ENCODE measurements around the gene BTBD2. TPM values are rescaled to one million over a fixed set of nuclear protein-coding genes. Genes with fewer than 3 reads are reported as not detected.

The BTBD2 gene
- polyA plus RNA-seq: 10 to 100 TPM; 32.5 to 57.5 (median 47.4) TPM

GRCh38 chr19:2015608-2015950 is at the start of gene BTBD2:
Gene BTBD2, minus strand, starts transcription at chr19:2015714. Its CDS starts 11 bp downstream, at chr19:2015703.
- no peak within 1 kb of the TSS for H3K27ac ChIP-seq (ENCODE audit: low read depth, low read length)
- WGBS, 3 donors: 0 to 3% (median 1%) methylated on average over 5 to 20 of the region's 20 CpGs

DNA sequence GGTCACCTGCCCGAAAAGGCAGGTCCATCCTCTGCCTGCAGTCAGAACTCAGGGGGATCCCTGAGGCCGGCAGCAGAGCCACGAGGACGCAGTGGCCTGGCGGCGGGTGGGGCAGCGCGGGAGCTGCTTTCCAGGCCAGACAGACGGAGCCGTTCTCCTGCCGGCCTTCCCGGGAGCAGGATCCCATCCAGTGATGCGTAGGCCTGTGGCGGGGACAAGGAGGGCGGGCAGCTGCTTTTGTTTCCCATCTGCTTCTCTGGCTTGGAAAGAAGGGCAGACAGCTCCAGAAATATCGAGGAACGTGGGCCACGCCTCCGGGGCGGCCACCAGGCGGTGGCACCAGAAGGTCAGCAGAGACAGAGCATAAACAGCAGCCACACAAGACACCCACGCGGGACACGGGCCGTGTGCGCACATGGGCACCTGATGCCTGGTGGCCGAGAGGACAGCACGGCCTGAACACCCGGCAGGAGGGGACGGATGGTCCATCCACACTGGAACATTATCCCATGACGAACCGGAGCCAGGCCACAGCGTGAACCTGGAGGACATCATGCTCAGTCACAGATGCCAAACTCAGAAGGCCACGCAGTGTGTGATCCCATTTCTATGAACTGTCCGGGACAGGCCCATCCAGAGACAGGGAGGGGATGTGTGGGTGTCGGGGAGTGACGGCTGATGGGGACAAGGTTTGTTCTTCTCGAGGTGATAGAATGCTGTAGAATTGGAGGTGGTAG is 49.4 kb upstream of the BTBD2 start:
- WGBS, 3 donors: 67 to 78% (median 75%) methylated on average over 32 to 38 of the region's 38 CpGs
- peak overlapping the region; percentile 20 for H3K27ac ChIP-seq (ENCODE audit: low read depth, low read length)

DNA sequence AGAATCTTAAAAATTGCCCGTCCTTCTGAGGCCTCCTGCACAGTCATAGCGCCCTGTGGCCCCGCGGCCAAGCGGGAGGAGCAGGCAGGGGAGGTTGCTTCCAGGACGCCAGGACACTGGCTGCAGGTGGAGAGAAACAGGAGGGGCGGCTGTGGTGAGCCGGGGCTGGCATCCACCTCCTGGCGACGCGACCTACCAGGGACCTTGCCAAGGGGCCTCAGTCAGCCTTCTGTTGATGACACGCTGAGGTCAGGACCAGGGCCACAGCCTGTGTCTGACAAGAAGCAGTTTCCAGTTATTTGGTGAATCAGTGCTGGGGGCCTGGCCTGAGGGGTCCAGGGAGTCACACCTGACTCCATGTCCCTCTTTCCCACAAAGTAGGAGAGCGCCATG is 48.9 kb upstream of the BTBD2 start:
- H3K27ac ChIP-seq (ENCODE audit: low read depth, low read length): peak overlapping the region; percentile 20
- WGBS, 3 donors: 70 to 86% (median 85%) methylated on average over 13 of the region's 13 CpGs

- WGBS, 3 donors: 84 to 88% (median 87%) methylated on average over 8 of the region's 8 CpGs
- no peak overlapping the region for H3K27ac ChIP-seq (ENCODE audit: low read depth, low read length)
Observed at GRCh38 chr19:2063824-2064223, 48.3 kb upstream of the BTBD2 start.

DNA sequence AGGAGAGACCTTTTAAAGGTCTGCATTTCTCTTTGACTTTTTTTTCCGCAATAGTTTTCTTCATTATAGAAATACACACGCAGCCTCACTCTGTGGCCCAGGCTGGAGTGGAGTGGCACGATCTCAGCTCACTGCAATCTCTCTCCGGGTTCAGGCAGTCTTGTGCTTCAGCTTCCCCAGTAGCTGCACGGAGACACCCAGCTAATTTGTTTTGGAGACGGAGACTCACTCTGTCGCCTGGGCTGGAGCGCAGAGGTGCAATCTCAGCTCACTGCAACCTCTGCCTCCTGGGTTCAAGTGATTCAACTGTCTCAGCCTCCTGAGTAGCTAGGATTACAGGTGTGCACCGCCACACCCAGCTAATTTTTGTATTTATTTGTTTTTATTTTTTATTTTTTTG is 47.3 kb upstream of the BTBD2 start:
- 85 to 90% (median 87%) methylated on average over 9 of the region's 9 CpGs for WGBS, 3 donors
- no peak overlapping the region for H3K27ac ChIP-seq (ENCODE audit: low read depth, low read length)

- 55 to 64% (median 56%) methylated on average over 10 of the region's 10 CpGs for WGBS, 3 donors
- H3K27ac ChIP-seq (ENCODE audit: low read depth, low read length): no peak overlapping the region
Observed at GRCh38 chr19:2062389-2062729, 46.8 kb upstream of the BTBD2 start.

GRCh38 chr19:2061495-2062388 is 46.2 kb upstream of the BTBD2 start:
- WGBS, 3 donors: 1 to 2% (median 2%) methylated on average over 49 to 50 of the region's 50 CpGs
- peak overlapping the region; percentile 75 for H3K27ac ChIP-seq (ENCODE audit: low read depth, low read length)

DNA sequence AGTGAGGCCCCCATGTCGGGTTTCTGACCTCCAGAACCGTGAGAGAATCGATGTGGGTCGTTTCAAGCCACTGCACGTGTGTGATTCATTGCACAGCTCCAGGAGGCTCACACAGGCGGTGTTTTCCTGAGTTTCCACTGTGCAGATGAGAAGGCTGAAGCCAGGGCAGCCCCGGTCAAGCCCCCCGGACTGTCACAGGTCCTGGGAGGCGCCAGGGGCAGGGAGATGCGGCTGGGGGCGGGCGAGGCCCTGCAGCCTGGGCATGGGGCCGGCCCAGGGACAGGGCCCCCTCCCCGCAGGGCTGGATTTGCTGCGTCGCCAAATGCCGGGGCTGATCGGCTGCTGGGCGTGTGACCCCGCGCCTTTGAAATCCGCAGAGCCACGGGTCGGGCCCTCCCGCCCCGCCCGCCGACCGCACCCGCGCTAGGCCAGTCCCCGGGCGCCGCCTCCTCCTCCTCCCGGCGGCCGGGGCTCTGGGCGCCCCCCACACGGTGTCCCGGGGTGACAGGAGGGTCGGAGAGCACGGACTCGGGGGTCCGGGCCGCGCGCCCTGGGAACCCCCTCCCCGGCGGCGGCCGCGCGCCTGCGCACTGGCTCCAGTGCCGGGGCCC is 45.5 kb upstream of the BTBD2 start:
- H3K27ac ChIP-seq (ENCODE audit: low read depth, low read length): peak overlapping the region; percentile 75
- 0 to 1% (median 1%) methylated on average over 41 to 52 of the region's 55 CpGs for WGBS, 3 donors

DNA sequence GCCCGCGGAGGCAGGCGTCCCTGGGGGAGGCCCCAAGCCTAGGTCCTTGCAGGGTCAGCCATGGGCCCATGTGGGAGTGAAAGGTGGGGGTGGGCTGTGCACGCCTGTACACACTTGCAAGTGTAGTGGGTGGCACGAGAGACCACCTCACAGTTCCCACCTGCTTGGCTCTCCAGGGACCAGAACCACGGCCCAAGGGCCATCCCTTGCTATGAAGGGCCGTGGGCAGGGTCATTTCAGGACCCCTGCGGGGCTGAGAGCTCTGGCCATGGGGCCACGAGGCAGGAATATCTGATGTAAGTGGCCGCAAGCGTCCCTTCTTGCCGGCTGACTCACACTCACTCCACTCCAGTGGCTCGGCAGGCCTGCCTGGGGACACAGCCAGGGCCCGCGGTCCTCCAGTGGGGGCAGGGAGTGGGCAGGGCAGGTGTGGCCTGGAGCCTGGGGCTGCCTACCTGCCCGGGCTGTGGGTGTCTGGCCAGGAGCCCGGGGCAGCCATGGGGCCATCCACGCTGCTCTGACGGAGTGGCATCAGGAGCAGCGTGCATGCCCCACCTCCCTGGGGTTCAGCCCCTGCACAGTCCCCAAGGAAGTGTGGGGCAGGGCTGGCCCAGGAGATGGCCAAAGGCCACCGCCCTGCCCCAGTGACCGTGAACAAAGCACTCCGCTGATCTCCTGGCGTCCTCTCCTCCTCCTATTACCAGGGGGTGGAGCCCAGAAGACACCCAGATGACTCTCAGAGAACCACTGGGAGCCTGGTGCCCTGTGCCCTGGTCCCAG is 44.1 kb upstream of the BTBD2 start:
- 24 to 56% (median 37%) methylated on average over 22 to 24 of the region's 24 CpGs for WGBS, 3 donors
- H3K27ac ChIP-seq (ENCODE audit: low read depth, low read length): no peak overlapping the region

DNA sequence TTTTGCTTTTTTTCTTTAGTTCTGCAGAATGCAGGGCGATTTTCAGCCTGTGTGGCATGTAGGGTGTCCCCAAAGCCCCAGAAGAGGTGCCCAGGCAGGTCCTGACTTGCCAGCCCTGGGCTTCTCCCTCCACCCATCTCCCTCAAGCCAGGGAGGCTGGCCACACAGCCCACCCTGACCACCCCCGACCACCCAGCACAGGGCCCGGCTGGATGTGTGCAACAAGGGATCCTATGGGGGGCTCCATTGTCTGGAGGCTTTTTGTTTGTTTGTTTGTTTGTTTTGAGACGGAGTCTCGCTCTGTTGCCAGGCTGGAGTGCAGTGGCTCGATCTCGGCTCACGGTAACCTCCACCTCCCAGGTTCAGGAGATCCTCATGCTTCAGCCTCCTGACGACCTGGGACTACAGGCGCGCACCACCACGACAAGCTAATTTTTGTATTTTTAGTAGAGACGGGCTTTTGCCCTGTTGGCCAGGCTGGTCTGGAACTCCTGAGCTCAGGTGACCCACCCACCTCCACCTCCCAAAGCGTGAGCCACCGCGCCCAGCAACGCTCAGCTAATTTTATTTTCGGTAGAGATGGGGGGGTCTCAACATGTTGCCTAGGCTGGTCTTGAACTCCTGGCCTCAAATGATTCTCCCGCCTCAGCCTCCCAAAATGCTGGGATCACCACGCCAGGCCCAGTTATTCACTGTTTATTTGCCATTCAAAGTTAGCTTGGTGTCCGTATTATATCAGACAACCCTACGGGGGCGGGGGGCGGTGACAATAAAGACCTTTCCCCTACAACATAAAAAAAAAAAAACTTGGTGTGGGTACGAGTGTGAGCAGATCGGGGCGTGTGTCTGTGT is 43.3 kb upstream of the BTBD2 start:
- 83 to 90% (median 88%) methylated on average over 27 of the region's 27 CpGs for WGBS, 3 donors
- peak overlapping the region; percentile 55 for H3K27ac ChIP-seq (ENCODE audit: low read depth, low read length)

- peak overlapping the region; percentile 55 for H3K27ac ChIP-seq (ENCODE audit: low read depth, low read length)
- WGBS, 3 donors: 82 to 87% (median 84%) methylated on average over 20 to 23 of the region's 23 CpGs
Observed at GRCh38 chr19:2057484-2058469, 42.3 kb upstream of the BTBD2 start.

- H3K27ac ChIP-seq (ENCODE audit: low read depth, low read length): no peak overlapping the region
- WGBS, 3 donors: 33 to 58% (median 37%) methylated on average over 5 of the region's 5 CpGs
Observed at GRCh38 chr19:2056837-2057192, 41.3 kb upstream of the BTBD2 start.

- 15 to 47% (median 19%) methylated on average over 19 to 22 of the region's 22 CpGs for WGBS, 3 donors
- peak overlapping the region; percentile 93 for H3K27ac ChIP-seq (ENCODE audit: low read depth, low read length)
Observed at GRCh38 chr19:2055931-2056836, 40.7 kb upstream of the BTBD2 start.

- no peak overlapping the region for H3K27ac ChIP-seq (ENCODE audit: low read depth, low read length)
- 64 to 78% (median 68%) methylated on average over 8 of the region's 8 CpGs for WGBS, 3 donors
Observed at GRCh38 chr19:2054763-2055162, 39.2 kb upstream of the BTBD2 start.

DNA sequence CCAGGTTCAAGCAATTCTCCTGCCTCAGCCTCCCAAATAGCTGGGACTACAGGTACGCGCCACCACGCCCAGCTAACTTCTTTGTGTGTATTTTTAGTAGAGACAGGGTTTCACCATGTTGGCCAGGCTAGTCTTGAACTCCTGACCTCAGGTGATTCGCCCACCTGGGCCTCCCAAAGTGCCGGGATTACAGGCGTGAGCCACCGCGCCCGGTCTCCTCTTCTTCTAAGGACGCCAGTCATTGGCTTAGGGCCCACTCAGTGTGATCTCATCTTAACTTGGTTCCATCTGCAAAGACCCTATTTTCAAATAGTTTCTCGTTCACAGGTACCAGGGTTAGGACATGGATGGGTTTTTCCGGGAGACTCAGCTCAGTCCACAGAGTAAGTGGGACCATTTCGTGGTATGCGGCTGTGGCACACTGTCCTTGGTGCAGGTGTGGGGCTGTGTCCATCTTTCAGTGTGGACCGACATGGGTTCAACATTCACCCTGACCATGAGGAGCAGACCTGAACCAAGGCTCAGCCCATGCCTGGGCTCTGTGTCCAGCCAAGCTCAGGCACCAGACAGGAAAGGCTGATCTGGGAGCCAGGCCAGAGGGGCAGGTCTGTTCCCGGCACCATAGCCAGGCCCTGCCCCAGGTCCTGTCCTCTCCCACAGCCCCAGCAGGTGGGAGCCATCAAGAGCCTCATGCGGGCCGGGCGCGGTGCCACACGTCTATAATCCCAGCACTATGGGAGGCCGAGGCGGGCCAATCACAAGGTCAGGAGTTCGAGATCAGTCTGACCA is 38.3 kb upstream of the BTBD2 start:
- WGBS, 3 donors: 63 to 77% (median 69%) methylated on average over 24 of the region's 24 CpGs
- no peak overlapping the region for H3K27ac ChIP-seq (ENCODE audit: low read depth, low read length)
